Uterus (tissue), 4 donors: ENCODE results near the gene DAND5. TPM values are rescaled to one million over a fixed set of nuclear protein-coding genes. Genes with fewer than 3 reads are reported as not detected.

Experiments used
- DNase-seq, 2 donors: peaks; one replicate each; pipeline ENCODE4 v3.0.0-alpha.2; 2019 to 2020
- H3K27ac ChIP-seq, 2 donors: fragments of 200-600 bp; sonication (generic); 1 replicate in 1 of 2; 2 replicates in 1 of 2; pipeline ENCODE4 v1.5.1; 2016 to 2018
- H3K27me3 ChIP-seq, 2 donors: fragments of 200-600 bp; sonication (generic); one replicate each; pipeline ENCODE4 v1.5.1; 2018 to 2019; ENCODE audit warnings: control low read depth in 1 of 2
- H3K36me3 ChIP-seq, 2 donors: fragments of 200-600 bp; sonication (generic); one replicate each; pipeline ENCODE4 v1.5.1; 2019; ENCODE audit warnings: control low read depth in 1 of 2
- H3K4me1 ChIP-seq, 2 donors: fragments of 200-600 bp; sonication (generic); one replicate each; pipeline ENCODE4 v1.5.1; 2018 to 2019; ENCODE audit warnings: control low read depth in 1 of 2
- H3K4me3 ChIP-seq, 2 donors: fragments of 200-600 bp; sonication (generic); 1 replicate in 1 of 2; 2 replicates in 1 of 2; pipeline ENCODE4 v1.5.1; 2018 to 2019; ENCODE audit warnings: mild to moderate bottlenecking in 1 of 2
- H3K9me3 ChIP-seq, 2 donors: fragments of 200-600 bp; sonication (generic); one replicate each; pipeline ENCODE4 v1.5.1; 2019; ENCODE audit warnings: control low read depth in 1 of 2
- CTCF ChIP-seq, 4 experiments: fragments of 200-600 bp in 2 of 4; fragments of 450-650 bp in 2 of 4; sonication (generic) in 2 of 4; IDR thresholded peaks; one replicate each; pipeline ENCODE4 v1.5.1; 2016 to 2019; ENCODE audit warnings: antibody characterized with exemption in 4 of 4, mild to moderate bottlenecking in 2 of 4, moderate library complexity in 1 of 4
- POLR2A ChIP-seq, 2 donors: fragments of 450-650 bp; IDR thresholded peaks; one replicate each; pipeline ENCODE4 v1.6.1; 2016; ENCODE audit warnings: antibody characterized with exemption in 2 of 2, mild to moderate bottlenecking in 1 of 2, moderate library complexity in 1 of 2
- intact Hi-C: fragments of 100-400 bp; cut with DNase I; formaldehyde crosslinking; loops from one replicate; pipeline ENCODE4 v1.15.1; 2023; ENCODE audit warnings: low total_unique reads
- total RNA-seq, 4 donors: library from RNA; depleted of rRNA in 3 of 4; stranded (reverse); fragments of >200 nt in 3 of 4; gene quantifications; one replicate each; pipeline versions ENCODE4 v1.1.0 to v1.2.4, GENCODE V29; 2014 to 2023
- donor health status: DM: yes; HTN: yes; CAD: no.

Gene DAND5
- total RNA-seq, 4 donors from 2014 or later: 0.14 TPM; not detected in 3

DNA sequence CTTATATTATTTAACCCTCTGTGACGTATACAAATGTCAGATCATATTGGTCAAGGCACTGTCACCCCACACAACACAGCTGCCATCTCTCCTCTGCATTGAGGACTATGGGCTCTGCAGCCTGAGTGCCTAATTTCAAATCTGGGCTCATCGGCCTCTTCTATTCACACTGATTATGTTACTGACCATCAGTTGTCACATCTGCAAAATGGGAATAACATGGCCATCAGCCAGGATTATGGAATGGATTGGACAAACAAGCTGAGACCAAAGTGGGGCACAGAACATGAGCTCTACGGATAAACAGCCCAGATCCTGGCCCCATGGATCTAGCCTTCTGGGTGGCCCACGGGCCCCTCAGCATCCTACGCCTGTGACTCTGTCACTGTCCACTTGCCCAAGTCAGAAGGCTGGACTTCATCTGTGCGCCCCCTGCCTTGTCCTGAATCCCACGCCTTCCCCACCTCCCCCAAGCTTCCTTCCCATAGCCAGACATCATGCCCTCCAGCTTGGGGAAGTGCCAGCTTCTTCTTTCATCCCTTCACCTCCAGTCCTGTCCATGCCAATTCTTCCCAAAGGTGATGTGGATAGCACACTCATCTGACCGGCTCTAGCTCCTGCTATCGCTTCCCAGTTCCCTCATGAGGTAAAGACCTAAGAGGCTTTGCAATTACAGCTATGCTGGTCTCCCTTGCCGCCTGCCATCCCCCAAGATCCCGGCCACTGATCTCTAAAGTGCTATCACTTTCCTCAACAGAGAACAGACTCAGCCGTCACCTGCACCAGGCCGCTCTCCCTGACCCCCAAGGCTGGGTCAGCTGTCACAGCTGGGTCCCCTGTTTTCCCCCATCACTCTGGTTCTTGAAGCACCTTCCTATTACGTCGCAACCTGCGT lies 36.7 kb upstream of the DAND5 start:
- TF ChIP-seq POLR2A (IDR thresholded peaks at IDR 0.05) (no peak), CTCF (IDR thresholded peaks at IDR 0.05) (no peak)
- no peak for DNase-seq
- Histone ChIP-seq H3K27me3 (no peaks in the 10 kb centered on the region), H3K27ac (peak overlapping the region; percentile 79 to 80), H3K4me3 (peak overlapping the region; percentile 89 to 95), H3K4me1 (peaks cover 0 to 4% of the 10 kb centered on the region in 2 donors), H3K9me3 (no peaks in the 10 kb centered on the region), H3K36me3 (no peaks in the 10 kb centered on the region)
- intact Hi-C loops: no loop called here

GRCh38 chr19:12933287-12934072 lies 35.9 kb upstream of the DAND5 start, which contains the start of gene FARSA:
Gene FARSA (minus strand): TSS chr19:12933711. CDS start chr19:12933696, 15 bp downstream.
- intact Hi-C loops: no loop called here
- Histone ChIP-seq H3K4me1 (peaks cover 0 to 4% of the 10 kb centered on the region in 2 donors), H3K9me3 (no peaks in the 10 kb centered on the region), H3K27me3 (no peaks in the 10 kb centered on the region), H3K27ac (peak within 1 kb of the TSS; percentile 79 to 80), H3K36me3 (no peaks in the 10 kb centered on the region), H3K4me3 (peak within 1 kb of the TSS; percentile 89 to 95)
- TF ChIP-seq POLR2A (IDR thresholded peaks at IDR 0.05) (peak in 1 of 2 donors; percentile 51), CTCF (IDR thresholded peaks at IDR 0.05) (peak in 1 of 4 experiments; percentile 8)
- DNase-seq: peak; percentile 91 to 92

GRCh38 chr19:12935071-12935470 lies 34.3 kb upstream of the DAND5 start:
- intact Hi-C loops: no loop called here
- Histone ChIP-seq H3K27ac (no peak overlapping the region), H3K36me3 (no peaks in the 10 kb centered on the region), H3K27me3 (no peaks in the 10 kb centered on the region), H3K4me3 (no peak overlapping the region), H3K9me3 (no peaks in the 10 kb centered on the region), H3K4me1 (peaks cover 5 to 12% of the 10 kb centered on the region in 2 donors)
- no peak for DNase-seq
- TF ChIP-seq POLR2A (IDR thresholded peaks at IDR 0.05) (no peak), CTCF (IDR thresholded peaks at IDR 0.05) (no peak)

GRCh38 chr19:12936582-12936981 lies 32.8 kb upstream of the DAND5 start:
- Histone ChIP-seq H3K9me3 (no peaks in the 10 kb centered on the region), H3K27ac (no peak overlapping the region), H3K4me3 (no peak overlapping the region), H3K4me1 (peaks cover 7 to 22% of the 10 kb centered on the region in 2 donors), H3K27me3 (no peaks in the 10 kb centered on the region), H3K36me3 (no peaks in the 10 kb centered on the region)
- no peak for TF ChIP-seq POLR2A (IDR thresholded peaks at IDR 0.05)
- DNase-seq: no peak
- intact Hi-C loops: no loop called here

DNA sequence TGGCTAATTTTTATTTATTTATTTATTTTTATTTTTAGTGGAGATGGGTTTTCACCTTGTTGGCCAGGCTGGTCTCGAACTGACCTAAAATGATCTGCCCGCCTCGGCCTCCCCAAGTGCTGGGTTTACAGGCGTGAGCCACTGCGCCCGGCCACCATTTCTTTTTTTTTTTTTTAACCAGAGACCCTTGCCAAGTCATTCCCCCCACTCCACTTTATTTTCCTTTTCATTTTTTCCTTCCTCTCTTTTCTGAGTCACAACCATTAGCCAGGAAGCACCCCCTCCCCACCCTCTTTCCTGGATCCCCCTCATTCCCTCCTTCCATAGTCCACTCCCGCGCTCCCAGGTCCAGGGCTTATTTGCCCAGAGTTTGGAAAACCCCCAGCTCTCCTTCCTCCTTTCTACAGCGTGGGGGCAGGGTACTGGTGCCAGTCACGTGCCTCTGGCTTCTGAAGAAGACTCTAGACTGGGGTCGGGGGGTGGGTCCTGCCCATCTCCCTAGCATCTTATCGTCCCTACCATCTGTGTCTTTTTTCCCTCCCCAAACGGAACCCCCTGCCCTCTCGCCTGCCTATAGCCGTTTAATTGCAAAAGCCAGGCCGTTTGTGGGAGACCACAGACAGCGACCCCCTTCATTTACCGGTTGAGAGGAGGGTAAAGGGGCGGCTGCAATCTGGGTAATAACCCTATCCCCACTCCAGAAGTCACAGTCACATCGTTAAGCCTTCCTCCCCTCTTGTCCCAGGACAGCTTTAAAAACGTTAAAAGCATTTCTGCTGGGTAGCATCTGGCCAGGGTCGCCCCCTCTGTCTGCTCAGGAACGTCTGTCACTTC lies 32.1 kb upstream of the DAND5 start:
- Histone ChIP-seq H3K36me3 (no peaks in the 10 kb centered on the region), H3K27me3 (no peaks in the 10 kb centered on the region), H3K9me3 (no peaks in the 10 kb centered on the region), H3K27ac (peak overlapping the region in 1 of 2 donors; percentile 71), H3K4me1 (peaks cover 7 to 22% of the 10 kb centered on the region in 2 donors), H3K4me3 (peak overlapping the region; percentile 40 to 100)
- intact Hi-C loops: no loop called here
- no peak for DNase-seq
- TF ChIP-seq CTCF (IDR thresholded peaks at IDR 0.05): no peak
- no peak for TF ChIP-seq POLR2A (IDR thresholded peaks at IDR 0.05)
